Kasumi-1 (cell line): Measurements from ENCODE around the gene MAP3K10.

Experiments
- DNase-seq, 2 experiments: peaks; one replicate each; lab custom pipeline; 2025; lab: John Stamatoyannopoulos, UW

The MAP3K10 gene

GRCh38 chr19:40174092-40174491 is 17.1 kb upstream of the MAP3K10 start:
- no peak for DNase-seq

DNA sequence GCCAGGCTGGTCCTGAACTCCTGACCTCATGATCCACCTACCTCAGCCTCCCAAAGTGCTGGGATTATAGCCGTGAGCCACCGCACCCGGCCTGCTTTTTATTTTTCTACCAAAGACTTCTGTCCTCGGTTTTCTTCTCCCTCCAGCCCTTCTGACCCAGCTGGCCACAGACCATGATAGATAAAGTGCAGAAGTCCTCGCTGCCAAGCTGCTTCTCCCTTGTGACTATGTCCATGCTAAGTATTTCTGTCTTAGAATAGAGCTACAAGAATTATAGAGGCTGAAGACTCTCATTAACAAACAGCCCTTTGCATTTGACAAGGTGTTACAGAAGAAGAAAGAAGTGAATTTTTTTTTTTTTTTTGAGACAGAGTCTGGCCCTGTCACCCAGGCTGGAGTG is 15.4 kb upstream of the MAP3K10 start:
- no peak for DNase-seq

DNA sequence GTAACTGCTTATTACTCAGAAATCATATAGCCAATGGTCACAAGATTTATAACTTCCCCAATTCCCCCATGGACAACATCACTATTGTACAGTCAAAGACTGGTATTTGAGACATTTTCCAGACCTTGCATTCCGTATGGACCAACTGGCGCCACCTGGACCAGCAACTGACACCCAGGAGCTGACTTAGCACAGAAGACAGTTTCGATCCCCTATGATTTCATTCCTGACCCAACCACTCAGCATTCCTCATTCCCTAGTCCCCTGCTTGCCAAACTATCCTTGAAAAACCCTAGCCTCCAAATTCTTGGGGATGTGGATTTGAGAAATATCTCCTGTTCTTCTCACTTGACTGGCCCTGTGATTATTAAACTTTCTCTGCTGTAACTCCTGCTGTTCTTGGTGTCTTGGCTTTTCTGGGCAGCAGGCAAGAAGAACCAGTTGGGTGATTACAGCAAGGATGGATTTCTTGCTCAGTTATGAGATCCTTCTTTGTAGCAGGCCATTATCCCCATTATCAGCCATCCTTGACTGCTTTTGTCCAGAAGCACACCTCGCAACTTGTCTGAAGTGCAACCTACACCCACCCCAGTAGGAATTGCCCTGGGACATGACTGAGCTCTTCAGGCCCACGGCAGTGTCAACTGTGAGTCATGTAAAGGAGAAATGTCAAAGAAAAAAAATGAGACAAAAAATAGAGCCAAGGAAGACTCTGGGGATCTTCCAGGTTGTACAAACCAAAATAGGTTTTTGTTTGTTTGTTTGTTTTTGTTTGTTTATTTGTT is 13.7 kb upstream of the MAP3K10 start:
- DNase-seq, result no peak

DNA sequence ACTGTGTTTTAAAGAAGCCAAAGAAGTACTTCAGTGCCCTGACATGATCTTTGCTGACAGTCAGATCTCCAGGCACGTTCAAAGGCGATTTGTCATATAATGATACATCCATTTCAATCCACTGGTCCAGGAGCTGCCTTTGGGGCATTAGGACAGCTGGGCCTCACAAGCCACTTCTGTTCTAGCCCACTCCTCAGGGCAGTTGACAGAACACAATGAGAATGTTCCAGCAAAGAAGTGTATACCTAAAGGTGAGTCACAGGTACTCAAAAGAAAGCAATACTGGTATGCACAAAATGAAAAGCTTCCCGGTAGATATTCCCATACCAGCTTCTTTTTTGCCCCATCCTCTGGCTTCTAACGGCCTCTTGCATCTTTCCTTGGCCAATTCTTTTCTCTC is 12.5 kb upstream of the MAP3K10 start:
- DNase-seq, result no peak

DNA sequence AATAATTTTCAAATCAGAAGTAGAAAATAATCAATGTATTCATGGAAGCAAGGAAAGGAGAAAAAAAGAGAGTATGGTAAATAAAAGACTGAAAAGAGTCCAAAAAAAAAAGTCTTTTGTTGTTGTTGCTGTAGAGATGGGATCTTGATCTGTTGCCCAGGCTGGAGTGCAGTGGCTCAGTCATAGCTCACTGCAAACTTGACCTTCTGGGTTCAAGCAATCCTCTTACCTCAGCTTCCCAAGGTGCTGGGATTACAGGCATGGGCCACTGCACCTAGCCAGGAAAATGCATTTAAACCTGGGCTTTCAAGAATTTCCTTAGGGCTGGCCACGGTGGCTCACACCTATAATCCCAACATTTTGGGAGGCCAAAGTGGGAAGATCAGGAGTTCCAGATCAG is 7.0 kb upstream of the MAP3K10 start:
- no peak for DNase-seq

- peak; percentile 1 to 4 for DNase-seq
Observed at GRCh38 chr19:40191836-40192646, 815 bp downstream of the MAP3K10 start.

DNA sequence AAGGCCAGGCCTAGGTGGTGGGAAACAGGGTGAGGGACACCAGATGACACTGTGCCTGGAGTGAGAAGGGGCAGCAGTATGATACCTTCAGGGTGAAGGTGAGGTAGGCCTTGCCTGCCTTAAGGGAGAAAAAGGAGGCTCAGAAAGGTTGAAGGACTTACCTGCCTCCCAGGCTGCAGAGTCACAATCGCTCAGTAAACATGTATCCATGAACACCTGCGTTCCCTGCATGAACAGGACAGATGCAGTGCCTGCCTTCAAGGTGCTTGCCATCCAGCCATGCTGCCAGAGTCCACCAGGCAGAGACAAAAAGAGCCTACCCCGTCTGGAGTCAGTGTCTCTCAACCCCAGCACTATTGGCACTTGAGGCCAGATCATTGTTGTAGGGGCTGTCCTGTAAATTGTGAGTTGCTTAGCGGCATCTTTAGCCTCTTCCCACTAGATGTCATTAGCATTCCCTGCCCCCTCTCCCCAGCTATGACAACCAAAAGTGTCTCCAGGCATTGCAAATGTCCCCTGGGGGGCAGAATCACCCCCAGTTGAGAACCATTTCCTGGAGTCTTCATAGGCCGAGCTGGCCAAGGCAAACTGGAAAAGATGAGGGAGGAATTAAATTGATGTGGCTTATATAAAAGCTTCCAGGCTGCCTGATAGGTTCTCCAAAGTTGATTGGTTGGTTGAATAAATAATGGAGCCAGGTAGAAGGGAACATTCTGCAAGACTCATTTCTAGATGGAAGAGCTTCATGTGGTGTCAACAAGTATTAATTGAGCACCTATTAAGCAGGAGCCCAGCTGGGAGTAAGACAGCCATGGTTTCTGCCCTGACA is 1.7 kb downstream of the MAP3K10 start:
- DNase-seq, result no peak

DNA sequence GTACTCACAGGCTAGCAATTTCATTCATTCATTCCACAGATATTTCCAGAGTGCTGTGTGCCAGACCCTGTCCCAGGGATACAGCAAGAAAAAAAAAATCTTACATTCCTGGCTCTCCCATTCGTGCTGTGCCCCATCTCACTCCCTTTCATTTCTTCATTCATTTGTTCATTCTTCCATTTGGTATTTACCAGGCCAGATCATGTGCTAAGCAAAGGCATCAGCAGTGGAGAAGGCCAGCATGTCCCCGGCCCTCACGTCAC is 2.3 kb downstream of the MAP3K10 start:
- no peak for DNase-seq

DNA sequence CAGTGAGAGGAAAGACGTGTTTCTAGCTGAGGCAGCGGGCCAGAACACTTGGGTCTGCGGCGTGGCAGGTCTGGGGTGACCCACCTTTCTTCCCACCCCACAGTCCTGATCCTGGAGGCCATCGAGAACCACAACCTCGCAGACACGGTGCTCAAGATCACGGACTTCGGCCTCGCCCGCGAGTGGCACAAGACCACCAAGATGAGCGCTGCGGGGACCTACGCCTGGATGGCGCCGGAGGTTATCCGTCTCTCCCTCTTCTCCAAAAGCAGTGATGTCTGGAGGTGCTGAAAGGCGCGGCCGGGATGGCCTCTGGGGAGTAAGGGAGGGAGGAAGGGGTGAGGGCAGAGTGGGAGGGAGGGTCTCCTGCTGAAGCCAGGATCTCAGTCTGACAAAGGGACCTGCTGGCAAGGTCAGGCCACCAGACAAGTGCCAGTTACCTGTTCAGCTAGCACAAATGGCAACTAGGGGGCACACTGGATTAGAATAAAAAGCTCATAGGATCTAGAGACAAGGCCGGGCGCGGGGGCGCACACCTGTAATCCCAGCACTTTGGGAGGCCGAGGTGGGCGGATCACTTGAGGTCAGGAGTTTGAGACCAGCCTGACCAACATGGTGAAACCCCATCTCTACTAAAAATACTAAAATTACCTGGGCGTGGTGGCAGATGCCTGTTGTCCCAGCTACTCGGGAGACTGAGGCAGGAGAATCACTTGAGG is 7.2 kb downstream of the MAP3K10 start:
- DNase-seq, result no peak

DNA sequence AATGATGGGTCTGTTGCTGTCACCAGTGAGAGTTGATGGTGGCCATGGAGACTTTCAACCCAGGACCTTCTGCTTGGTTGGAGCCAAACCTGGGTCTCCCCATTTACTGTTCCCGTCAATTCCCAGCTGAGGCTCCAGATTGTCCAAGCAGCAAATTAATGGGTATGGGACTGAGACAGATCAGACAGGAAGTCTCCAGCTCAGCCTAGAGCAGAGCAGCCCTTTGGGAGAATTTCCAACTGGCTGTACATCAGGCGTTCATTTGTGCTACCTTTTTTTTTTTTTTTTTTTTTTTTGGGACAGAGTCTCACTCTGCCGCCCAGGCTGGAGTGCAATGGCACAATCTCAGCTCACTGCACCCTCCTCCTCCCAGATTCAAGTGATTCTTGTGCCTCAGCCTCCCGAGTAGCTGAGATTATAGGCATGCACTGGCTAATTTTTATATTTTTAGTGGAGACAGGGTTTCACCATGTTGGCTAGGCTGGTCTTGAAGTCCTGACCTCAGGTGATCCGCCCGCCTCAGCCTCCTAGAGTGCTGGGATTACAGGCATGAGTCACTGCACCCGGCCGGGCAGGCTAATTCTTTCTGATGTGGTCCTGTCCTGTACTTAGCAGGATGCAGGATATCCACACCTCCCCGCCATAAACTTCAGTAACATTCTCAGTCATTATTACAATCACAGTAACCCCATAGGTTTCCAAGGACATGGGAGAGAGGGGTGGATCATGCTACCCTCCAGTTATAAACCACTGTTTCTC is 9.3 kb downstream of the MAP3K10 start:
- DNase-seq, result no peak

- no peak for DNase-seq
Observed at GRCh38 chr19:40204381-40204780, 13.2 kb downstream of the MAP3K10 start.

- no peak for DNase-seq
Observed at GRCh38 chr19:40205760-40206159, 14.5 kb downstream of the MAP3K10 start.

DNA sequence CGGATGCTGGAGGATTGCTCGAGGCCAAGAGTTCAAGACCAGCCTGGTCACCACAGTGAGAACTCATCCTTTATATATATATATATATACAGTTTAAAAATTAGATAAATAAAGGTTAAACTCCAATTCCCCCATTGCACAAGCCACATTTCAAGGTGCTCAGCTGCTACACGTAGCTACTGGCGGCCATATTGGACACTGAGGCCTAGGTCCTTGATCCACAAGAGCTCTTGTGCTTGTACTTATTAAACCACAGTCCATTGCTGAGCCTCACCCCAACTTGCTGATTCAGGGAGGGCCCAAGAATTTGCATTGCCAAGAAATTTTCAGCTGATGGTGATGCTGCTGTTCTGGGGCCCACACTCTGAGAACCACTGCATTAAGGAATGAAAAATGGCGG is 17.4 kb downstream of the MAP3K10 start:
- DNase-seq, result no peak

DNA sequence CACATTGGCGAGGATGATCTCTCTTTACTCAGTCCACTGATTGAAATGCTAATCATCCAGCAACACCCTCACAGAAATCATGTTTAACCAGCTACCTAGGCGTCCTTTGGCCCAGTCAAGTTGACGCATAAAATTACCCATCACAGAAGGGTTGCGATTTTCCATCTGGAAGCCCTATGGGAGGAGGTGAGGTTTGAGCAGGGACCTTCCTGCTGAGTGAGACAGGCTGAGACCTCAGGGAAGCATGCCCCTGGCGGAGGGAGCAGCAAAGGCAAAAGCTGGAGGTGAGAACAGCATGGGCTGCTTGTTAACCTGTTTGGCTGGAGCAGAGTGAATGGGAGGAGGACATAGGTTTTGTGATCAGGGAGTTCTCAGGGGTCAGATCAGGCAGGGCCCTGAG is 19.7 kb downstream of the MAP3K10 start:
- no peak for DNase-seq

DNA sequence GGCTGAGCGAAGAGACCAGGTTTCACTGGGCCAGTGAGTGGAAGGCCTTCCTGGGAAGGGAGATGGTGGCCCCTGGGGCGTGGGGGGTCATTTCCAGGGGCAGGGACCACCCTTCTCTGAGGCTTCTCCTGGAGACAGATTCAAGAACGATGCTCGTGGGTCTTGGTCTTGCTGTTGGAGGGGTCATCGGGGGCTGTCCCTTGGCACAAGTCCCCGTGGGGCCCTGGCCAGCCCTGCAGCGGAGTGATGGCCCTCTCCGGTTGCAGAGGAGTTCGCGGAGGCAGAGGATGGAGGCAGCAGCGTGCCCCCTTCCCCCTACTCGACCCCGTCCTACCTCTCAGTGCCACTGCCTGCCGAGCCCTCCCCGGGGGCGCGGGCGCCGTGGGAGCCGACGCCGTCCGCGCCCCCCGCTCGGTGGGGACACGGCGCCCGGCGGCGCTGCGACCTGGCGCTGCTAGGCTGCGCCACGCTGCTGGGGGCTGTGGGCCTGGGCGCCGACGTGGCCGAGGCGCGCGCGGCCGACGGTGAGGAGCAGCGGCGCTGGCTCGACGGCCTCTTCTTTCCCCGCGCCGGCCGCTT is 22.1 kb downstream of the MAP3K10 start:
- no peak for DNase-seq

DNA sequence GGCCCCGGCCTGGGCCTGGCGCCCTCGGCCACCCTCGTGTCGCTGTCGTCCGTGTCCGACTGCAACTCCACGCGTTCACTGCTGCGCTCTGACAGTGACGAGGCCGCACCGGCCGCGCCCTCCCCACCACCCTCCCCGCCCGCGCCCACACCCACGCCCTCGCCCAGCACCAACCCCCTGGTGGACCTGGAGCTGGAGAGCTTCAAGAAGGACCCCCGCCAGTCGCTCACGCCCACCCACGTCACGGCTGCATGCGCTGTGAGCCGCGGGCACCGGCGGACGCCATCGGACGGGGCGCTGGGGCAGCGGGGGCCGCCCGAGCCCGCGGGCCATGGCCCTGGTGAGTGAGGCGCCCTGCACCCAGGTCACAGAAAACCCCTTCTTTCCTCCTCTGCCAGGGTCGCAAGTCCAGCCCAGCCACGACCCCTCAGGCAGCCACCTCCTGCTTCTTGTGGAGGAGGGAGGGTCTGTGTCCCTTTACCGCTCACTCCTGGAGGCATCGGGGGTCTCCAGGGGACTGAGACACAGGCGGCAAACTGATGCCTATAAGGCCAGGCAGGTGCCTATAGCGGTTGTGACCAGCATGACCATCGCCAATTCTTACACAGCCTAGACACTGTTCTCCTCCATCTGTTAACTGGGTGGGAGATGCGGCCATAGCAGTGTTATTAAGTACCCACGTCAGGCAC is 22.8 kb downstream of the MAP3K10 start:
- DNase-seq, result no peak

- no peak for DNase-seq
Observed at GRCh38 chr19:40214936-40215335, 23.7 kb downstream of the MAP3K10 start.

- no peak for DNase-seq
Observed at GRCh38 chr19:40216013-40216776, 25.0 kb downstream of the MAP3K10 start.

DNA sequence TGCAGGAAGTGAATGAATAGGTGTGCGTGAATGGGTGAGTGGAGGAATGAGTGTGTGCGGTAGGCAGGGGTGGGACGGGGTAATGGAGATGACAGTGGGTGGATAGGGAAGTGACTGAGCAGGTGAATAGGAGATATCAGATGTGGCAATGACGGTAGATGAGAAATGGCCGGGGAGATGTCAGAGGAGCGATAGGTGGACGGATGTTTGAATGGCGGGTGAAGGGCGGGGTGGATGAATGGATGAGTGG is 25.5 kb downstream of the MAP3K10 start:
- no peak for DNase-seq
